Measurements from ENCODE around the gene NUMB.
A peak's percentile ranks its signal among the peaks of the same experiment; 100 is the strongest.

NUMB gene

DNA sequence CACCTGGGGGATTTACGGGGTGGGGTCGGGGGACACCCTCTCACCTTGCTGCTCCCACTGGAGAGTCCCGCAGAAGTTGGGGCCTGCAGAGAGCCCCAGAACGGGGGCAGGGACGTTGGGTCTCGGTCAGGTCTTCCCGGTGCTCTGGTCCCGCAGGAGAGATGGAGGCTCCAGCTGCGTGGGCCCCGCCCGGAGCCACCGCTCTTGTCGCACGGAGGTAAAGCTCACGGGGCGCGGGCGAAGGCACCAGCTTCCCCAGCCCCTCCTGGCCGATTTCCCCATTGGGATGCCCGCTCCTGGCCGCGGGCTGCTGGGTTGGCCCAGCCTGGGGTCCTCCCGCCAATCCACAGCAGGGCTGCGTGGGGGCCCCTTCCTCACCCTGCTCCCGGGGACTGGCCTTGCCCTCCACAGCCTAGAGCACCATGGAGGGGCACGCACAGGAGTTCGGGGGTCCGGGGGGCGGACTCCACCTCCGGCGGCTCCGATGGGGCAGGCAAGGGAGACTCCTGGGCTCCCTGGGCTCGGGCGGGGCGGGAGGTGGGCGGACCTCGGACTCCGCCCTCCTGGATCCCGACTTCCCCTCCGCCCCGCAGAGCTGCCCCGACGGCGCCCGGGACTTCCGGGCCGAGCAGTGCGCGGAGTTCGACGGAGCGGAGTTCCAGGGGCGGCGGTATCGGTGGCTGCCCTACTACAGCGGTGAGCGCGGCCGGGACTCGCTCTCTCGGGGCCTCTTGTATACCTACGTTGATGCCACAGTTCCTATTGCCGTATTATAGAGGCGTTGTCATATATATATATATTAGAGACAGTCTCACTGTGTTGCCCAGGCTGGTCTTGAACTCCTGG, 212.6 kb downstream of the NUMB start:
- DNase-seq (ENCODE audit: low read depth) = peak; percentile 9

DNA sequence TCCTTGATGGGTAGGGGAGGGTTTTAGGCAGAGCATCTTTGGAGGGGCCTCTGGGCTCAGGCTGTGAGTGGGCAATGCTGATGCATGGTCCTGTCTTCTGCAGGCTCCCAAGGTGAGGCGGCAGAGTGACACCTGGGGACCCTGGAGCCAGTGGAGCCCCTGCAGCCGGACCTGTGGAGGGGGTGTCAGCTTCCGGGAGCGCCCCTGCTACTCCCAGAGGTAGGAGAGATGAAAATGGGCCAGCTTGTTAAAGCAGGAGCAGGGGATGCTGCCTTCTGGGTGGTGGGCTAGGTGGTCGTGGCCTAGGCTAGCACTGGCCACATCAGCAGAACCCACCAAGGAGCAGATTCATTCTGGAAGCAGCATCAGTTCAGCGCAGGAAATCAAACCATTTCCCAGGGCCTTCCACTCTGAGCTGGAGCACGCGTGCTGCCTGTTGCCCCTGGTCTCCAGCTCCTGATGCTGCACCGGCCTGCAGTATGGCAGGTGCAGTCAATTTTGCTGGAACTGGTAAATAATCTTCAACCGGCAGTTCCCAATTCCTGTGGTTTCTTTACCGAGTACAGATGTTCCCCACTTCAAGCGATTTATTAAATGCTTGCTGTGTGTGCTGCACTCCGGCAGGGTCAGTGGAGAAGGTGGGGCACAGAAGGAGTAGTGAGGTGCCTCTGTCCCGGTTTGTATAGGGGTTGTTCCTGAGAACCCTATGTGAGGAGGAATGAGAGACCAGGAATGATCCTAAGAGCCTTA, 213.6 kb downstream of the NUMB start:
- DNase-seq (ENCODE audit: low read depth) = no peak

DNA sequence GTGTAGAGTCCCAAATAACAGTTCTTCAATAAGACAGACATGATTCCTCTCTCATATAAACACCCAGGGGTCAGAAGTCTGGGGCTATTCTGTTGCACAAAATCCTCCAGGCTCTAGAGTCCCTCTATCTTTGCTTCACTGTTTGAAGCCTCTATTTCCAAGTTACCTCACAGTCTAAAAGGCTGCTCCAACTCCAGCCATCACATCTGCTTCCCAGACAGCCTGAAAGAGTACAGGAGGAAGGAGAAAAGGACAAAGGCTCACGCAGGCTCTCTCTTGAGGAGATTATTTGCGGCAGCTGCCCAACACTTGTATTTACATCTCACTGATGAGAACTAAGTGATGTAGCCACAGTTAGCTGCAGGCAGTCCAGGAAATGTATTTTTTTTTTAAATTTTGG, 214.6 kb downstream of the NUMB start:
- no peak for DNase-seq (ENCODE audit: low read depth)

DNA sequence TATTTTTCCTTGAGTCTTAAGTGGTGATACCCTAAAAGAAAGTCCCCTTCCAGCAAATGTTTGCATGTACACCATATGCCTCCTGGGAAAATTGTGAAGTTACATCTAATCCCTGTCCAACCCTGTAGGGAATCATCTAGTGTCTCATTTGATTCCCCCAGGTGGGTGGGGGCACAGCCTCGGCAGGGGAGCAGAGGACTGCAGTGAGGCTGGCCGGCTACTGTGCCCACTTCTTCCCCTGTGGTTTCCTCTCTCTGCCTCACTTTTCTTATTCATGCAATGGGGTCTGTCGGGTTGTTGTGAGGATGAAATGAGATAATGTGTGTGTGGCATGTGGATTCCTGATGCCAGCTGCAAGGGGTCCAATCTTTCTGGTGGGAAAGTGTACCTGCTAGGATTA, 215.0 kb downstream of the NUMB start:
- no peak for DNase-seq (ENCODE audit: low read depth)

DNA sequence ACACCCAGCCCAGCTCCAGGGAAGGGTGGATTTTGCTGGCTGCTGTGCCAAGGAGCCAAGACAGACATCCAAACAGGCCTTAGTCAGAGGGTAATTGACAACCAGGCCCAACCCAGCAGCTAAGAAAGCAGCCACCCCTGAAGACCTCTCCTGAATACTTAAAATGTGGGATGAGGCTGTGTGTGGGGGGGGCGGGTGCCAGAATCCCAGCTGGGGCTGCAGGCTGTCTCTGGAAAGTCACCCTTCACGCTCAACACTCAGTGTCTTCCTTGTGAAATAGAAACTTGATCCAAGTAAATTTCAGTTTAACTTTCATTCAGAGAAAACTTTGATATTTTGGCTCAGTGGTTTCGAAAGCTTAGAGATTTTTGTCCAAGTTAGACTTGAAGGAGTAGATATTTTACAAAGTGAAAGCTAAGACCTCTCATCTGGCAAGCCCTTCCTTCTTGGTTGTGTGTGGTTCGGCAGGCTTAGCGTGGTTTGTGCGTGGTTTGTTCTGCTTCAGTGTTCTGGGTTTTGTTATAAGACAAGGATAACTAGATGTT, 215.9 kb downstream of the NUMB start:
- no peak for DNase-seq (ENCODE audit: low read depth)

DNA sequence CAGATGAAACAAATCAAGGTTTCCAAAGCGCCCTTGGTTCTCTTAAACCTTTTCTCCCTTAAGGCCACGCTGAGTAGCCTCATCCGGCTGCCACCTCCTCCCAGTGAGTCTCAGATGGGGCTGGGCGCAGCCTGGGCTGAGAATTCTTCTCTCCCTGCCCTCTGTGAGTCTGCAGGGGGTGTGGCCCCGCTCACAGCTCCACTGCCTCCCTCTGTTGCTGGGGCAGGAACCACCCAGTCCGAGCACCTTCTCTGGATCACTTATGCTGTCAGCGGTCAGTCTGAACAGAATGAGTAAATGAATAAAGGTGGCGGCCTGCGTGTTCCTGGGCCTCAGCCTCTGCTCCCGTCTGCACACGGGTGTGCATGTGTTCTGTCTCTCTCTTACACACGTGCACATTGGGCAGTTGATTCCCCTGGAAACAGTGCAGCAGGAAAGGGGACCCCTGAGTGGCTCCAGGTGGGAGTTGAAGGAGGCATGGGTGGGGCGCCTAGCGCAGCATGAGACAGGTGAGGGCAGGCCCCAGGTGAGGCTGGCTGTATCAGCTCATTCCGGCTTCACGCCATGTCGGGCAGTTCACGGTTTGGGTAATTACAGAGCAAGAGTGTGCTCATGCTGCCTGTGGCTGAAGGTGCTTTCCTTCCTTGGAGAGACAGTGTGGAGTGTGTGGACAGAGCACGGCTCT, 216.7 kb downstream of the NUMB start:
- DNase-seq (ENCODE audit: low read depth) = no peak

DNA sequence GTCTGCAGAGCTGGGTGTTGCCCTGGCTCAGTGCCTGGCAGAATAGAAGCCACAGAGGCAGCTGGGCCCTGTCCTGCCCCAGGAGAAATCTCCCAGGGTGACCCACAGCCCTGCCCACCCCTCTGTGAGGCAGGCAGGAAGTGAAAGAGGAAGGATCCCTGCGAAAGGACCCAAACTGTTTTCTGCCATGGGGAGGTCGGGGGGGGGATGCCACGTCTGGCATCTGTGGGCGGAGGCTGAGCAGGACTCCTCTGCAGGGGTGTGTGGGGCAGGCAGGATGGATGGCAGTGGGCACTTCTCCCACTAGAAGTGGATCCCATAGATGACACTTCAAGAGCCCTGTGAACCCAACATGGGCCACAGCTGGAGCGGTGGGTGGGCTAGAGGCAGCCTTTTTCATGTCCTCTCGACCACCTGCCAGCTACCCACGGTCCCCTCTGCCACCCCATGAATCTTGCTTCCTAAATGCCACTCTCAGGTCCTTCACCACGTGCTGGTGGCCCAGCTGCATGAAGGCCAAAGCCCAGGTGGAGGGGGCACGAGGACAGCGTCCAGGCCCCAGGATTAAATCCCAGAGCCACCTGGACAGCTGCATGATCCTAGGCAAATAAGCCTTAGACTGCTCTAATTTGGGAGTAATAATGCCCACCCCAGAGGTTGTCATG, 217.4 kb downstream of the NUMB start:
- no peak for DNase-seq (ENCODE audit: low read depth)

DNA sequence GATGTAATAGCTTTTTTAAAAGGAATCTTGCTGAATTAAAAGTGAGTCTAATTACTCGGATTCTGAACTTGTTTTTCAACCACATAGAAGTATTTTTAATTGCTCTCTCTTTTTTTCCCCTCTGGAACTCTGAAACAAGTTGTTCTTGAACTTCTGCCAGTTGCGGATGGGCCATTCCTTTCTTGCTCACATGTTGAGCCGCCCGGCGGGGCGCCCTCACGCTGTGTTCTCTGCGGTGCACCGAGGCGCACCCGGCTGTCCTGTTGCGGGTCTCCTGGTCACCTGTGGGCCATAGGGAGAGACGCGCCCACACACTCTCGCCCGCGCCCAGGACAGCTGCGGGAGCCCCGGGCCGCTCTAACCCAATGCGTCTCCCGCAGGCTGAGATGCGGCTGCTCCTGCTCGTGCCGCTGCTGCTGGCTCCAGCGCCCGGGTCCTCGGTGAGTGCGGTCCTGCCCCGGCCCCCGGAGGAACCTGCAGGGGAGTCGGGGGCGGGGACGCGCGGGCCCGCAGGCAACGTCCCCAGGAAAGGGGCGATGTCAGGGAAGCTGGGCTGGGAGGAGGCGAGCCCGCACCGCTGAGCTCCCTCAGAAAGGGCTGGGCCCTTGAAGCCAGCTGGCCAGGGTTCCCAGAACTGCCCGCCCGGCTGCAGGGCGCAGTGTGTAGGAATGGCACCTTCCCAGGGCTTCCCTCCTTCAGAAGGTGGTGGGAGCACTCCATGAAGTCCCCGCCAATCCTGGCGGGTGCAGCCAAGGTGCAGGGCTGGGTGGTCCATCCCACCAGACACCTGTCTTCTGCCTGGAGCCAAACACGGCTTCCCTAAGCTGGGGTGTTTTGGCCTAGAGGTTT, 218.7 kb downstream of the NUMB start:
- DNase-seq (ENCODE audit: low read depth) = no peak

DNA sequence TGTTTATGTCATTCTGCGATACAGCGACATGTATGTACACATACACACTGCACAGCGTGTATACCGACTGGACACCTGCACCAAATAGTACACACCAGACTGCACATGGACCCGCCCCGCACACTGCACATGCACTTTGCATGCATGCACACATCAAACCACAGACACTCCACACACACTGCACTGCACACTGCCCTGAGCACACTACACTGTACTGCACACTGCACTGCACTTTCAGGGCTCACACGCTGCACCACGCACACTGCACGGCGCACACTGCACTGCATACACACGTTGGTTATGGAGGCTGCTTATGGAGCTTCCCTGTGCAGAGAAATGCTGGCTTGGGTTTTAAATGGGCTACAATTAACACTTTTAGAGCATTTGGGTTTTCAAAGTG, 219.4 kb downstream of the NUMB start:
- DNase-seq (ENCODE audit: low read depth) = no peak

DNA sequence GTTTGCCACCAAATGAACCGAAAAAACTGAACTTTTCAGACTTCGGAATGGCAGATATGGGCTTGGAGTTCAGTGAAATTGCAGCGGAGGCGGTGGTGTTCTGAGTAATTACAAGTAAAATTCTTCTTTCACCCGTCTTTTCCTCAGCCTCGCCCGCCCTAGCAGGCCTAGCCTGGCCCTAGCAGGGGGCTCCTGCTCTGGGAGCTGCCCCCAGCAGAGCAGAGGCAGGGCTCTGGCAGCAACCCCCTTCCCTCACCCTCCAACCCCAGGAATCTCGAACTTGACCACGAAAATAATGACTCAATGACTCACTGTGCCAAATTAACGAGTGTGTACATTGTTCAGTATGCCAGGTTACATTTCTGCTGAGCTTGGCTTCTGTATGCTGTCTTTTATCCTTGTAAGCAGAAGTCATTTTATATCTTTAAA, 219.9 kb downstream of the NUMB start:
- DNase-seq (ENCODE audit: low read depth) = no peak

DNA sequence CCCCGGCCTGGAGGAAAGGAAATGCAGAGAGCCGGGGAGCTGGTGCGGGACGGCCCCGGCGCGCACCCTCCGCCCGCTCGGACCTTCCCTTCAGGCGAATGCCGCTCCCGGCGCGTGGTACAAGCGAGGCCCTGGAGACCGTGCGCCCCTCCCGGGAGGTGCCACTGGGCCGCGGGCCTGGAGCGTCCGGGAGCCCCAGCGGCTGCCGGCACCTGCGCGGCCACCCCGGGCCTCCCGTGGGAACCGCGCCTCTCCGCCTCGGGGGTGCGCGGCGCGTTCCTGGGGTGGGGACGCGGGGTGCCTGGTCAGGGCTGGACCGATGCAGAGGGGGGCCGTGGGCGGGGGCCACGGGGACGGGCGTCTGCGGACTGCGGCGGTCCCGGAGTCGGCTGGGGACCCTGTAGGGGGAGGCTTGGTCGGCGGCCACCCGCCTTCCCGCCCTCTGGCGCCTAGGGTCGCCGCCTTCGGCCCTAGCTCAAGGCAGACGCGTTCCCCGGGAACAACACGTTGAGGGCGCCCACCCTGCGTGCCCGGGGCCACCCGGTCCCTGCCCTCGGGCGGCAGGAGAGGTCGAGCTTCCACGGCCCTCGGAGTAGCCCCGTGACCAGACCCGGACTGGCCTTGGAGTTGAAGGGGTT, 220.4 kb downstream of the NUMB start:
- DNase-seq (ENCODE audit: low read depth) = no peak

DNA sequence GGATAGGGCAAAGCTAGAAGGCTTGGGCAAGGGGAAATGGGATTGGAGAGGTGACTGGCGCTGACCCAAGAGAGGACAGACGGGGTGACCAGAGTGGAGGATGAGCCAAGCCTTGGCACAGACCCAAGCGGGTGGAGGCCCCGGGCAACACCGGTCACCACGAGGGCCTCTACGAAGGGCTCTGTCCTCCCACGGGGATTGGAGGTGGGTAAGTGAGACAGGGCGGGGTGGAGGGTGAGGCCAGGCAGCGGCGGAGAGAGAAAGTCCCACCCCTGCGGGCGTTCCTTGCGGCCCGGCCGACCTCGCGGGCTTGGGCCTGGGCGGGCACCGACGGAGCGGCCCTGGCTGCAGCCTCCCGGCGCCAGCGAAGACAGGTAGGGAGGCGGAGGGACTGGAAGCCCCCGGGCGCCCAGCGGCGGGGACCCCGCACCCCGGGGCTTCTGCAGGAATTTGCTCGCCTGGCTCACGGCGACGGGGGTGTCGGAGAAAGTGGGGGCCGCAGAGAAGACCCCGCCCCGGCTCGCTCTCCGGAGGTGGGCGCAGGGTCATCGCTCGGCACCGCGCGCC, 221.0 kb downstream of the NUMB start, which contains the start of gene PAPLN:
Gene PAPLN (plus strand): TSS at position 288 of the 567 bp plus-strand sequence. CDS start 2,273 bp downstream, outside the sequence.
- DNase-seq (ENCODE audit: low read depth) = no peak

DNA sequence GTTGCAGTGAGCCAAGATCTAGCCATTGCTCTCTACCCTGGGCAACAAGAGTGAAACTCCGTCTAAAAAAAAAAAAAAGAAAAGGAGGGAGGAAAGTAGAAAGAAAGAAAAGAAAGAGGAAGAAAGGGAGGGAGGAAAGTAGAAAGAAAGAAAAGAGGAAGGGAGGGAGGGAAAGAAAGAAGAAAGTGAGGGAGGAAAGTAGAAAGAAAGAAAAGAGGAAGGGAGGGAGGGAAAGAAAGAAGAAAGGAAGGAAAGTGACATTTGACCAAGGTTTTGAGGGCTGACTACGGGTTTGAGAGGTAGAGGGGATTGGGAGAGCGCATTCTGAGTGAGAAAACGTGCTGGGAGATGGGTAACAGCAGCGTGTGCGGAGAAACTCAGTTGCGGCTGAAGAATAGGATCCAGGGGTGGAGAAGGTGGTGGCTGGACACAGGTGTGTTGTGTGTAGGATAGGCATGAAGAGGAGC, 221.6 kb downstream of the NUMB start:
- no peak for DNase-seq (ENCODE audit: low read depth)

DNA sequence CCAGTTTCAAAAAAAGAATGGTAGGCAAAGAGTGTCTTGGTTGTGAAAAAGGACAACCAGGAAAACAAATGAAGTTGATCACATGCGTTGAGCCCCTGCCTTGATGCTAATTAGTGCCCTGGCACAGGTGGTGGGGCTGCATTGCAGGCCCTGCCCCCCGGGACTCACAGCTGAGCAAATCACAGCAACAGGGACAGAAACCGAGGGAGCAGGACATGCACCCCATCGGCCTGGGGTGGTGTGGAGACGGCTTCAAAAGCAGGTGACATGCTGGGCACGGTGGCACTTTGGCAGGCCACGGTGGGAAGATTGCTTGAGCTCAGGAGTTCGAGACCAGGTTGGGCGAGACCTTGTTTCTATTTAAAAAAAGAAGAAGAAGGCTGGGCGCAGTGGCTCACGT, 222.2 kb downstream of the NUMB start:
- no peak for DNase-seq (ENCODE audit: low read depth)

DNA sequence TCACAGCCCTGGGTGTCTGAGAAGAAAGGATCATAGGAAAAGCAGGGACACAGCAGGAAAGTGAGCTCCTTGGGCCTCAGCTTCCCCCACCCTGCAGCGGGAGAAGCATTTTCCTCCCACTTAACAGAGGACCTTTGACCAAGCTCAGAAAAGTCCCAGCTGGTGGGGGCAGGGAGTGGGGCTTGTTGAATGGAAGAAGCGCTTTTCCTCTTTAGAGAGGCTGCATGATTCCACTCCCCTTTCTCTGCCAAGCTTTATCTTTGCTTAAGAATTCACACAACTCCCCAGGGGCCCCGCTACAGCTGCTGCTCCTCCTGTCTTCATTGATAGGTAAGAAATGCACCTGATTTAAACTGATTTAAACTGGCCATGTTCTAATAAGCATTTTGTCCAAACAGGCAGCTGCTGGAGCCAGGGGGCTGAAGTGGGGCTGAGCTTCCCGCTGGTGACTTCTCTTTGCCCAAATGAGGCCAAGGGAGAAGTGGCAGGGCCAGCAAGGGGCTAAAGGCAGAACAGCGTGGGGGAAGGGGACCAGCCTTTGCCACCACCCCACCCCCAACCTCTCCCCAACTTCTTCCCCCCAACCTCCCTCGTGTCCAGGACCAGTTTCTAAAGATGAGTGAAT, 222.7 kb downstream of the NUMB start:
- no peak for DNase-seq (ENCODE audit: low read depth)

DNA sequence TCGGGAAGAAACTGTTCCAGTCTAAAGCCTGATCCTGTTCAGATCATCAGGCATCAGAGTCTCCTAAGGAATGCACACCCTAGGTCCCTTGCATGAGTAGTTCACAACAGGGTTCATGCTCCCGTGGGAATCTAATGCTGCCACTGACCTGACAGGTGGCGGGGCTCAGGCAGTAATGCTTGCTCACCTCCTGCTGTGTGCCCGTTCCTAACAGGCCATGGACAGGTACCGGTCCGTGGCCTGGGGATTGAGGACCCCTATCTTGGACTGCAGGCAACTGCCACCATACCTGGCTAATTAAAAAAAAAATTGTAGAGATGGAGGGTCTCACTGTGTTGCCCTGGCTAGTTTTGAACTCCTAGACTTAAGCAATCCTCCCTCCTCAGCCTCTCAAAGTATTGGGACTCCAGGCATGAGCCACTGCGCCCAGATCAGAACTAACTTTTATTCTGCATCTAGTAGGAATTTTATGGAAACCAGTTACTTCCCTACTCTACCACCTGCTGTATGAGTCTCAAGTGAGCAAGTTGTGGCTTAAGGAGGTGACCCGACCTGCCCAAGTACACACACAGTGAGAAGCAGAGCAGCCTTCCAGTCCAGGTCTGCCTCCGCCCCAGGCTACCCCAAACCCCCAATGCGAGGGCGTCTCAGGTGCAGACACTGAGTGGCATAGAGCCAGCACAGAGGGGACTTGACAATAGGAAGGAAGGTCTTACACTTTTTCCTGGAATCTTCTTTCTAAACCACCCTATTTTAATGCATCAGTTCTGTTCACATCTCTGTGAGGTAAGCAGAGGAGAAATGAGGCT, 223.6 kb downstream of the NUMB start:
- DNase-seq (ENCODE audit: low read depth) = no peak

DNA sequence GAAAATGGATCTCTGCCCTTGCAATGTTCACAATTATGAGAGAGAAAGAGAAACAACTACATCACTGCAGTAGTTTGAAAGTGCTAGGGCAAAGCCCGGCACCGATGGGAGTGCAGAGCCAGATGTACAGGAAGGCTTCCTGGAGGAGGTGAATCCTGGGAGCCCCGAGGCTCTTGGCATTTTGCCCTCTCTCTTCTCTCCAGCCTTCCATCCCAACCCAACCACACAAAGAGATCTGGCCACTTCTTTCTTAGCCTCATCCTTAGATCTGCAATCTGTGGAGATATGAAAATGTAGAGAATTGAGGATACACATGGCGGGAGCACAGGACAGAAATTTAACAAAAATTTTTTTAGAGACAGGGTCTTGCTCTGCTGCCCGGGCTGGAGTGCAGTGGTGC, 224.3 kb downstream of the NUMB start:
- DNase-seq (ENCODE audit: low read depth) = no peak

DNA sequence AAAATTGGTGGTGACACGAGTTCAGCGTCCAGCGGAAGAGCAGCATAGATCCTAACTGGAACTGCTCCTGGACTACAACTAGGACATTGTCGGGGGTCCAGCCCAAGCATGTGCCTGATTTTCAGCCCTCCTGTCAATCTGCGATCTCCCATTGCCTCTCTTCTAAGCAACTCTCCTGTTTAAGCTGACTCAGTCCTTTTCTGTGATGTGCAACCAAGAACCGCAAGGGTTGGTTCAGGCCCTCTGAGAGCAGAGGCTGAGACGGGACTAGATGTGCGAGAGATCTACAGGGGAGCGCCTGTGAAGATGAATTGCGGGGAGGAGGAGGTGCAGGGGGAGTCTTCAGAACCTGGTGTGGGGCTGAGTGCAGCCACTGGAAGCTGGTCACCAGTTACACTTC, 224.8 kb downstream of the NUMB start:
- DNase-seq (ENCODE audit: low read depth) = no peak

DNA sequence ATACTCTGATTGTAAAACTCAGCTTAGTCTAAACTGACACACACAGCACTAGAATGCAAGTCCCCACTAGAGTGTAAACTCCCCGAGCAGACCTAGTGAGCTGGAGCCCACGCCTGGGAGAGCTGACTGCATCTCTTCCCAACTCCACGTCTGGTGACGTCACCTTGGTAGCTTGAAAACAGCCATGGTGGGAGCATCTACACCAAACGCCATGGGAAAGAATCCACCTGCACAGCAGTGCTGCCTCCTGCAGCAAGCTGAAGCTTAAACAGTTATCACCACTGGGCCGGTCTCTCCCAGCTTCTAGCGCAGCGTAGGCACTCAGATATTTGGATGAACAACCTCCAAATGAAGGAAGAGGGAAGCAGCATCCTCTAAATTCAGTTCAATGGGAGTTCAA, 225.4 kb downstream of the NUMB start:
- no peak for DNase-seq (ENCODE audit: low read depth)

All from stimulated activated CD8-positive, alpha-beta memory T cell treated with anti-CD3 and anti-CD28 coated beads, Interleukin-7, amount 100 ng/mL, for 24 hours (primary cell).